Measurements from ENCODE around the gene LRRC61.

Gene LRRC61

GRCh38 chr7:150330211-150330885, 7.2 kb downstream of the LRRC61 start:
- DNase-seq (ENCODE audit: low read depth in 2 of 2): no peak

GRCh38 chr7:150332852-150333635, 9.9 kb downstream of the LRRC61 start:
- no peak for DNase-seq (ENCODE audit: low read depth in 2 of 2)

GRCh38 chr7:150333659-150334058, 10.5 kb downstream of the LRRC61 start:
- no peak for DNase-seq (ENCODE audit: low read depth in 2 of 2)

- no peak for DNase-seq (ENCODE audit: low read depth in 2 of 2)
Observed at GRCh38 chr7:150334108-150334507, 11.0 kb downstream of the LRRC61 start.

GRCh38 chr7:150335108-150335773, 12.1 kb downstream of the LRRC61 start:
- no peak for DNase-seq (ENCODE audit: low read depth in 2 of 2)

GRCh38 chr7:150335774-150336112, 12.6 kb downstream of the LRRC61 start:
- DNase-seq (ENCODE audit: low read depth in 2 of 2): no peak

GRCh38 chr7:150336746-150337145, 13.6 kb downstream of the LRRC61 start:
- no peak for DNase-seq (ENCODE audit: low read depth in 2 of 2)

GRCh38 chr7:150337179-150337578, 14.0 kb downstream of the LRRC61 start:
- no peak for DNase-seq (ENCODE audit: low read depth in 2 of 2)

GRCh38 chr7:150337659-150338081, 14.5 kb downstream of the LRRC61 start:
- no peak for DNase-seq (ENCODE audit: low read depth in 2 of 2)

- DNase-seq (ENCODE audit: low read depth in 2 of 2): no peak
Observed at GRCh38 chr7:150338166-150338829, 15.1 kb downstream of the LRRC61 start.

- no peak for DNase-seq (ENCODE audit: low read depth in 2 of 2)
Observed at GRCh38 chr7:150339409-150339809, 16.3 kb downstream of the LRRC61 start.

- DNase-seq (ENCODE audit: low read depth in 2 of 2): no peak
Observed at GRCh38 chr7:150340024-150340749, 17.0 kb downstream of the LRRC61 start.

GRCh38 chr7:150340875-150341262, 17.7 kb downstream of the LRRC61 start:
- no peak for DNase-seq (ENCODE audit: low read depth in 2 of 2)

GRCh38 chr7:150341263-150342120, 18.3 kb downstream of the LRRC61 start, which contains the start of gene RARRES2:
RARRES2 (minus strand) TSS chr7:150341629; CDS start chr7:150340609, 1,020 bp downstream.
- DNase-seq (ENCODE audit: low read depth in 2 of 2): no peak

- no peak for DNase-seq (ENCODE audit: low read depth in 2 of 2)
Observed at GRCh38 chr7:150342121-150342408, 18.9 kb downstream of the LRRC61 start.

GRCh38 chr7:150343225-150343624, 20.1 kb downstream of the LRRC61 start:
- DNase-seq (ENCODE audit: low read depth in 2 of 2): no peak

GRCh38 chr7:150344299-150344698, 21.1 kb downstream of the LRRC61 start:
- DNase-seq (ENCODE audit: low read depth in 2 of 2): no peak

- no peak for DNase-seq (ENCODE audit: low read depth in 2 of 2)
Observed at GRCh38 chr7:150345012-150345411, 21.9 kb downstream of the LRRC61 start.

GRCh38 chr7:150346922-150347321, 23.8 kb downstream of the LRRC61 start:
- DNase-seq (ENCODE audit: low read depth in 2 of 2): no peak

GRCh38 chr7:150351587-150352194, 28.5 kb downstream of the LRRC61 start:
- no peak for DNase-seq (ENCODE audit: low read depth in 2 of 2)

Data from stimulated activated CD8-positive, alpha-beta memory T cell treated with anti-CD3 and anti-CD28 coated beads, Interleukin-15, amount 100 ng/mL, for 4 hours (primary cell).